HG03060 (cell line): ENCODE measurements around the gene ARHGEF37.
"Not testable (repeated sequence)": the region's sequence is repeated elsewhere in the genome, so short reads cannot be mapped to it uniquely, and the experiment has no call there.

Experiments used
- ATAC-seq: cut with Tn5 transposase; IDR thresholded peaks from one replicate; pipeline ENCODE4 v1.9.1; 2021; ENCODE audit warnings: low read depth, moderate number of reproducible peaks; ENCODE audit not compliant: unreplicated experiment

The ARHGEF37 gene

DNA sequence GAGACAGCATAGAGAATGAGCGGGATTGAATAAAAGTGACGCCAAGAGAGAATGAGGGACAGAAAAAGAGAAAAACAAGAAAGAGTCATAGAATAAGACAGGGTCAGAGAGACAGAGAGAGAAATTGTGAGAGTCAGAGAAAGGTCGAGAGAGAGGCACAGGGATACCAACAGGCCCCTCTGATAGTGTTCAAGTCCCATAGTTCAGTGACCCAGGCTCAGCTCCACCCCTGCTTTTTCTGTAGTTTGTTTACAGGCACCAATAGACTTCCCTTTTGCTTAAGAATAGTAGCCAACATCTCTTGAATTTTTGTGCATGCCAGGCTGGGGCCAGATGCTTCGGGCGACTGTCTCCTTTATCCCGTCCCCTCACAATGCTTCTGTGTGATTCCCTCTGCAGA is 62.5 kb downstream of the ARHGEF37 start:
- no peak for ATAC-seq

DNA sequence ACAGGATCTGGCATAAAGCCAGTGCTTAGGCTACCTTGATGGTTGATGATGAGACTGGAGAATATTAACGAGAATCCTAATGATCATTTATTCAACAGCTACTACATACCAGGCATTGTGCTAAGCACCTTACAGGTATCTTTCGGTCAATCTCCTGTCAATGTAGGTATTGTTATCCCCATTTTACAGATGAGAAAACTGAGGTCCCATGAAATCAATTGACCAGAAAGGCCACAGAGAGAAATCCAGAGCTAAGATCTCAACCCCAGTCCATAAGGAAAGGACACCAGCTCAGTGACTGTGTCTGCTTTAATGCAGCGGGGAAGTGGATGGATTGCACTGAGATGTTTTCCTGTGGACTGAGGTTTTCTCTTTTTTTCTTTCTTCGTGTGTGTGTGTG is 63.3 kb downstream of the ARHGEF37 start:
- ATAC-seq, result no peak

DNA sequence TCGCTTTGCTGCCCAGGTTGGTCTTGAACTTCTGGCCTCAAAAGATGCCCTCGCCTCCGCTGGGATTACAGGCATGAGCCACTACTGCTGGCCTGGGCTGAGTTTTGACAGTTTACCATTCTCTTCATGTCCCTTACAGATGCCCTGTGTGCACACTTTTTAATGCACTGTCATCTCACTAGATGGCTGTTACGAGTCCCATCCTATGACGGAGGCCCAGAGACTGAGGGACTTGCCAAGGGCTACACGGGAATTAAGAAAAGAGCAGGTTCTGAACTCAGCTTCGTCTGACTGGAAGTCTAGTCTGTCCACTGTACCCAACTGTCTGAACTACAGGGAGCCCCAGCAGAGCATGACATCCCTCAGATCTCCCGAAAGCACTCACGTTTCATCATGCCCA is 63.9 kb downstream of the ARHGEF37 start:
- no peak for ATAC-seq

DNA sequence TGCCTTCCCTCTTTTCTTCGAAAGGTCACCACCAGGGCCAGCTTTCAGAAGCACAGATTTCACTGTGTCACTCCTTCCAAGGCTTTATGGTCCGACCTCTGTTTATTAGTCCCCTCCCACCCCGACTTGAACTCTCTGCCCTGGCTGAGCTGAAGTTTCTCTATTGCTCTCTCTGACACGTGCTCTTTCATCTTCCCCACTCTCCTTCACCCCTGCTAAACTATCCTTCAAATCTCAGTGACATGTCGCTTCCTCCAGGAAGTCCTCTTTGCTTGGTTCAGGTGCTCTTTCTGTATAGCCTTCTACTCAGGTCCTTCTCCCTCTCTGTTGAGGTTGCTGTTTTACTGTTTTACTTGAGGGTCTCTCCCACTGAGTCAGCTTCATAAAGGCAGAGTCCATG is 64.4 kb downstream of the ARHGEF37 start:
- ATAC-seq, result no peak

DNA sequence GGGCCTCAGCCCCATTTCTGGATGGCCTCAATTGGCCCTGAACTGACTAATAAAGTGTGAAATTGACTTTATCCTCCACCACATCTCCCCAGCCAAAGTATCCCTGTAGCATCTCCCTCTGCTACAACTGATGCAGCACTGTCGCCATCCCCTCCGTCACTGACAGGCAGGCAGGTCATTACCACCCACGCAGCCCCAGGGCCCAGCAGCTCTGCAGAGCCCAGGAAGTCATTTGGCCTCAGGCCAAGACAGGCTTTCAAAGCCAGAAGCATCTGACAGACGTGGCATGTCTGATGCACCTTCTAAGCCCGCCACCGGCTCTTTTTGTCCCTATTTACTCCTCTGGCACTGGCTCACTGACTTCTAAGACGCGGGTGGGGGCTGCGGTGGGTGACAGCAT is 65.3 kb downstream of the ARHGEF37 start:
- no peak for ATAC-seq

DNA sequence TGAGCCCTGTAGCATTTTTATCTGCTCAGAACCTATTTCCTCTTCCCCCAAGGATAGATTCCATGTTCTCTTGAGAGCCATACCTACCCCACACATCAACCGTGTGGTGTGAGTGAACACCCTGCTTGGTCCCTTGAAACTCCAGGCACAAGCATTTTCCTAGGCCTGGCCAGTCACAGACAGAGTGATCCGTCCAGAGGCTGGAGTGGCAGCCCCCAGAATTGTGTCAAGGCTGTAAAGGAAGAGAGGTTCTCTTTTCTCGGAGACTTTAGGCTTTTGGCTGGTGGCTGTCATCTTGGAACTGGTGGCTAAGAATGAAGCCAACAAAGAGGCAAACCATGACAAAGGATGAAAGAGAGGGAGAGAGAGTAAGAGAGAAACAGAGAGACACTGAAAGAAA is 66.0 kb downstream of the ARHGEF37 start:
- no peak for ATAC-seq

DNA sequence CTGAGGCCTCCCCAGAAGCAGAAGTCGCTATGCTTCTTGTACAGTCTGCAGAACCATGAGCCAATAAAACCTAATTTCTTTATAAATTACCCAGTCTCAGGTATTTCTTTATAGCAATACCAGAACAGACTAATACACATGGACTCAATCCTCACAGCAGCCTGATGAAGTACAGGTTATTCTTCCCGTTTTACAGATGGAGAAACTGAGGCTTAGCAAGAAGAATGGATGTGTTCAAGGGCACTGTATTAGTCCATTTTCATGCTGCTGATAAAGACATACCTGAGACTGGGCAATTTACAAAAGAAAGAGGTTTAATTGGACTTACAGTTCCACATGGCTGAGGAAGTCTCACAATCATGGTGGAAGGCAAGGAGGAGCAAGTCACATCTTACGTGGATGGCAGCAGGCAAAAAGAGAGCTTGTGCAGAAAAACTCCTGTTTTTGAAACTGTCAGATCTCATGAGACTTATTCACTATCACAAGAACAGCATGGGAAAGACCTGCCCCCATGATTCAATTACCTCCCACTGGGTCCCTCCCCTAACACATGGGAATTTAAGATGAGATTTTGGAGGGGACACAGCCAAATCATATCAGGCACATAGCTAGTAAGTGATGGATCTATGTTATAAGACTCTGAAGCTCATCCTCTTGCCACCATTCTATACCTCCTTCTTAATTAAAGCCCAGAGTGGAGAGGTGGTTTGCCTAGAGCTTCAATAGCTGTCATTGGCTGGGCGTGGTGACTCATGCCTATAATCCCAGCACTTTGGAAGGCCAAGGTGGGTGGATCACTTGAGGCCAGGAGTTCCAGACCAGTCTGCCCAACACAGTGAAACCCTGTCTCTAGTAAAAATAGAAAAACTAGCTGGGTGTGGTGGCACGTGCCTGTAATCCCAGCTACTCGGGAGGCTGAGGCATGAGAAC is 67.4 kb downstream of the ARHGEF37 start:
- ATAC-seq, result not testable (repeated sequence)

DNA sequence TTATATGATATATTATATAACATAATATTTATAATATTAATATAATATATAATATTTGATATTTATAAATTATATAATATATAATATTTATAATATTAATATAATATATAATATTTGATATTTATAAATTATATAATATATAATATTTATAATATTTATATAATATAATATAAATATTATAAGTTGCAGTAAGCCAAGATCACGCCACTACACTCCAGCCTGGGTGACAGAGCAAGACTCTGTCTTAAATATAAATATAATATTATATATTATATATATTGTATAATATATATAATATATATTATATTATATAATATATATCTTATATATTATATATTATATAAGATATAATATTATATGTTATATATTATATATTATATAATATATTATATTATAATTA is 68.4 kb downstream of the ARHGEF37 start:
- ATAC-seq, result not testable (repeated sequence)

DNA sequence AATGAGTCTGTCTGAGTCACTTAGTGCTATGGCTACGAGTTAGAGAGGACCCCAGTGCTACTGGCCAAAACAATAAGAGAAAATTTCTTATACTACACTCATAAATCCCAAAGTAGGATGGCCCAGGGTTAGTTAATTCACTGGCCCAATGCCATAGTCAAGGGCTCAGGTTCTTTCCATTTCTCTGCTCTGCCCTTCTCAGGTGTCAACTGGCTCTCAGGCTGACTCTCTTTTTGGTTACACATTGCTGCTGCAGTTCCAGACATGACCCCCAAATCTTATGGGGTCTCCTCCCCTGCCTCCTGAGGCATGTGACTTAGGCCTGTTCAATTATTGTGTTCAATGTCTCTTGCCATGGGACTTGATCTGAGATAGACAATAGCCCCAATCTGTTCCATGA is 70.4 kb downstream of the ARHGEF37 start:
- ATAC-seq, result no peak

DNA sequence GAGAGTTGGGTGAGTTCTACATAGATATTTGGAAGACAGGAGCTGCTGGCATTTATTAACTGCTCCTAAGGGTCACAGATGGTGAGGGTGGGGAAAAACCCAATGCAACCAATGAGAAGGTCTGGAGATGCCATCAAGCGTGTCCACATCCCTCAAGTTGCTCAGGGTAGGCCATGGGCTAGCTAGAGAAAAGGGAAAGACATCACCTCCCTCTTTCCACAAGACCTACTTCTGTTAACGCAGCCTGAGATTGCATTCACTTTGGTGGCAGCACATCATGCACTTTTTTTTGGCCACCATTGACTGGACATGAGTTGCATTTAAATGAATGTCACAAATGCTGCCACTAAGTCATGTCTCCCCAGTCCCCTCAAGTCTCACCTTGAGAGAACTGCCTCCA is 71.4 kb downstream of the ARHGEF37 start:
- ATAC-seq, result no peak

DNA sequence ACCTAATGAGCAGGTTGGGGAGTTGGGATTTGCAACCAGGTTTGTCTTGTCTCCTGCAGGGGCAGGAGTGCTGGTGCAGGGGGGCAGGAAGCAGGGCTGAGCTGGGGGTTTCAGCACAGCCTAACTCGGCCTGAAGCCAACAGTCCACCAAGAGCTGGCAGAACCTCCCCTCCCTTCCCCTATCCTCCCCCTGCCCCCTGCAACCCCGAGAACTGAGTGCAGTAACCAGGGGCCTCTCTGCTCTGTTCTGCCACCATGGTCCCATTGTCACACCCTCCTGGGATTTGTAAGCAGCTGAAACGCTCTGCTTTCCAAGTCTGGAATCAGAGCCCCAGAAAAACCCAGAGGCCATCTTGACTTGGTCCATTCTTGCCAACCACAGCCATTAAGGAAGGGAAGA is 72.9 kb downstream of the ARHGEF37 start:
- ATAC-seq, result no peak

DNA sequence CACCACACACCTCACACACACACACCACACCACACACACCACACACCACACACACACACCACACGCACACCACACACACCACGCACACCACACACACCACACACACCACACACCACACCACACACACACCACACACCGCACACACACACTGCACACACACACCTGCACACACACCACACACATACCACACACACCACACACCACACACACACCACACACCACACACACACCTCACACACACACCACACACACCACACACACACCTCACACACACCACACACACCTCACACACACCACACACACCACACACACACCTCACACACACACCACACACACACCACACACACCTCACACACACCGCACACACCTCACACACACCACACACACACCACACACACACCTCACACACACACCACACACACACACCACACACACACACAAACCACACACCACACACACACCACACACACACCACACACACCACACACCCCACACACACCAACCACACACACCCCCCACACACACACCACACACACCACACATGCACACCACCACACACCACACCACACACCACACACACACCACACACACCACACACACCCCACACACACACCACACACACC is 73.7 kb downstream of the ARHGEF37 start:
- ATAC-seq, result no peak

DNA sequence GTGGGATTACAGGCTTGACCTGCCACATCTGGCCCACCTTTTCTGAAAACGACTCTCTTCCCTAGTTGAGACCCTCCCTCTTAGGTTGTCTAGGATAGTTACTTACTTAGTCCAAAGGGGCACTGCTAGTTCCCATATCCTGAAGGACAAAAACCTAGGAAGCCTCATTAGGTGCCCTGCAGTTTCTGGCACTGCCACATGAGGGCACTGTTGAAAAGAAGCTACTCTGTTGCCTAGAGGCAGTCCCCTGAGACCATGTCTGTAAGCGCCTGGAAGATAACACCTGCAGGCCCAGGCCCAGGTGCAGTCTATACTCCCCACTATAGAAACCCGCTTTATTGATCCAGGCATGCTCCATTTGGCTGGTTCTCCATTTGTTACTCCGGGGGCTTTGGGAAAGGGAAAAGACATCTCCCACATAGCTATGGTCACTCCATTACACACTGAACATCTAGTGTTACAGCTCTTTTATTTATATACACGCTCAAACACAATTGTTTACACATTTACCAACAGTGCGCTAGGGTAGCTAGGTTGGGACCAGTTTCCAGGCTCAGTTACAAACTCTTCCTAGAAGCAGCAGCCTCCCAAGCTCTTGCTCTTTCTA is 75.4 kb downstream of the ARHGEF37 start:
- ATAC-seq, result no peak

DNA sequence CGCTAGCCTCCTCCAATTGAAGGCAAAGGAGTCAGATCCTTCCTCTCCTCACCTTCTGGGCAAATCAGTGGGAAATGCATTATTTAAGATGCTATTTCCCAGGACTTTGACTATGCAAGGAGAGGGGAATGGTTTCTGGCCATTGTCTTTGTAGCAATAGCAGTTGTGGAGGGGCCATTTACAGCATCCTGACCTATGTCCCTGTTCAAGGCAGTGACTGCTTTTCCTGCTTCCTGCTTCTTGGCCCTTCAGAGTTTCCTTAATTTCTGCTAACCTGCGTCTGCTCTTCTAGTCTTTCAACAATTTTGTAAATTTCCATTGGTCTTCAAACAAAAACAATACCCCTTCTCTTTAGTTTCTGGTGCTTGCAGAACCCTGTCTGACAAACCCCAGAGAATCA is 76.0 kb downstream of the ARHGEF37 start:
- ATAC-seq, result no peak

DNA sequence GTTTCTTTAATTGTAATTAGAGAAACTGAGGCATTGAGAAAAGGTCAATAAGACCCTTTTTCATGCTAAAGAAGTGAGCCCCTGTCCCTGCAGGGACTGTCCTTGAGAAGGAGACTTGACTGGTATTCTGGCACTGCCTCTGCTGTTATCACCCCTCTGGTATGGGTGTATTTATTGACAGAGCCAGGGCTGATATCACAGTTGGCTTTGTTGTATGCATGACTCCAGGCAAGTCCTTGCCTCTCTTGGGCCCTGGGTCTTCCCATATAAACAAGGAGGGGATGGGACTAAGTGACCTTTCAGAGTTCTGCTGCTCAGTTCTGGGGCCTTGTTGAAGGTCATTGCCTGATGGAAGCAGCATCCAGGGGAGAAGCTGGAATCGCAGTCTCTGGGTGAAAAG is 77.0 kb downstream of the ARHGEF37 start:
- ATAC-seq, result no peak

DNA sequence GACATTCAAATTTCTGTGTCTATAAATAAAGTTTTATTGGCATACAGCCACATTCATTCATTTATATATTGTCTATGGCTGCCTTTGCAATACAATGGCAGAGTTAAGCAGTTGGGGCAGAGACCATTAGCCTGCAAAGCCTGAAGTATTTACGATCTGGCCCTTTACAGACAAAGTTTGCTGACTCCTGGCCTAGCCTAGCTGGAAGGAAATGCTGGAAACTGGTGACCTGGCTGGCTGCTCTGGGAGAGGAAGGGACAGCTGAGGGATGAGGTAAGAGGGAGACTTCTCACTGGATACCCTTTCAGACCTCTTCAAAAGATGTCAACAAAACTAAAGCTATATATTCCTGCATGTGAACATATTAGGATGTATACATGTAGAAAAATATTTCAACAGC is 82.8 kb downstream of the ARHGEF37 start:
- no peak for ATAC-seq

DNA sequence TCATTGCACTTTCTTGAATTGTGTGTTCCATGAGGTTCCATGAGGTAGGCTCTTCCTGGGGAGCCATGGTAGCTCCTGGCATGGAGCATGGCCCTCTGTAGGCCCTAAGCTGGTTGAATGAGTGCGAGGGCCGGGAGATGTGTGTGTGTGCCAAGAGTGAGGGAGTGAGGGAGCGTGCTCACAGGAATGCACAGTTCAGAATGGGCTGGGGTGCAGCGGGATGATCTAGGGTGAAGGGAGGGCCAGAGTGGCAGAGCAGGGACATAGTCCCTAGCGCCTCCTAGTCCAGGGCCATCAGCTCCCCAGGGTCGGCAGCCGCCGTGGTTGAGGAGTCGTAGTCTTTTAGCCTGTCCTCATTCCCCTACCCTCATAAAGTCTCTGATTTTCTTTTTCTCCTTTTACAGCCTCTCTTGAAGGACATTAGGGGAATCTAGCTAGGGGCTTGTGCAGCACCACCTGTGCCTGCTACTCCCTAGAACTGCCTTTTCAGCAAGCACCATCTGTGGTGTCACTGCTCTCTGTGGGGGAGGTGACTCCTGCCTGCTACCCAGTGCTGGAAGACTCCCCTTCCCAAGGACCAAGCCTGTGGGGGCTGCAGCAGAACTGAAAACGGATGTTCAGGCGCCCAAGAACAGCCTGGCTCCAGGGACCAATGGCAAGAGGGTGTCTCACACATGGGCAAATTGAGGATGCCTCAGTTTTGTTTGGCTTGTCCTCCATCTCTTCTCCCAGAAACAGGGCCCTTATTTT is 83.5 kb downstream of the ARHGEF37 start:
- ATAC-seq, result no peak

DNA sequence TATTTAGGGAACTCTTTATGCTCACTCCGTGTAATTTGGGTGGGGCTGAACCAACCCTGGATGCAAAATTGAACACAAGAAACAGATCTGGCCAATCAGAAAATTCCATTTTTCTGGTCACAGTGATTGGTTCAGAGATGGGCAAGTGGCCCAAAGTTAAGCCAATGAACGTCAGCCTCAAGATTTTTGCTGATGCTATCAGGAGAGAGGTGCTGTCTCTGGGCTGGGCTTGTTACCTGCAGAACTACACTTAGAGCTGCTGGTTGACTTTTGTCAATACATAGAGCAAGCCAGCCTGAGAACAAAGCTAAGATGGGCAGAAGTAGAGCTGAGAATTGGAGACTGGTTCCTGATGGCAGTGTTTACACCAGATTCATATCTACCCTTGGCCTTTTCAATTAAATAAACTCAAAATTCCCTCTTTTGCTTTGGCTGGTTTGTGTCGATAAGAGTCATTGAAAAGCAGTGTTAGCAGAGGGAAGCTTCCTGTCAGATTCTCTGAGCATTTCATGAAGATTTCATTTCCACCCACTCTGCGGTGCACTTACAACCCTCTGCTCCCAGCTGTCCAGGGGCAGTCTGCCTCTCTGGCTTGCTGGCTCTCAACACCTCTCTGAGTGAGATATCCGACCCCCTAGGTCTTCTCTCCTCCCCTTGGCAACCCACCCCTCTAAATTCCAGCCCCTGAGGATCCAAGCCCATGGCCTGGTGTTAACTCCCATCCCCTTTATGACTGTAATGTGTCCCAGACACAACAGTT is 84.3 kb downstream of the ARHGEF37 start:
- no peak for ATAC-seq

DNA sequence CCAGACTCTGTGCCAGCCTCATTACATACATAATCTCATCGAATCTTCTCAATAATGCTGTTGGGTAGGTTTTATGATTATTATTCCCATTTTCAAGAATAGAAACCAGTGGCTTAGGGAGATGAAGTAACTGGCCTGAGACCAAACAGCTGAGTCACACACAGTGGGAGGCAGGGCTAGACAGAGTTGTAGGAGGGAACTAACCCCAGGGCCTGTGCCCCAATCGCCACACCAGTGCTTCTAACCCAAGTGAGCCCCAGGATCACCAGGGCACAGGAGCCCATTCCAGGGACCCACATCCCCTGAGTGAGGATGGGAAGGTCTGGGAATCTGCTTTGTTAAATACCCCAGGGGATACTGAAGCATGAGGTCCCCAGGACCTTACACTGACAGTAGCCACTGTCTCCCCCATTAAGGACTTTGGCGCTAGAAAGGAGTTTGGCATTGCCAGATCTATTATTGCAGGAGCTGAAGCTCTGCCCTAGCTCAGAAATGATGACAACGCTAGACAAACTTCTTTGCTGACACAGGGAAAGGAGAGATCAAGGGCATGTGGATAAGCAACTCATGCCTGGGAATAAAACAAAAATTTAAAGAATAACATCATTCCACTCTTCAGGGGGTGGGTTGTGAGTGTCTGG is 85.0 kb downstream of the ARHGEF37 start:
- no peak for ATAC-seq
